ENCODE data around the gene C12orf57.

Gene C12orf57

GRCh38 chr12:6965026-6965661 lies 21.3 kb downstream of the C12orf57 start:
- peak; percentile 70 to 88 (median 88) for DNase-seq

GRCh38 chr12:6965714-6966113 lies 21.9 kb downstream of the C12orf57 start:
- no peak for DNase-seq

- DNase-seq, result no peak
Measured at GRCh38 chr12:6966351-6966750, 22.5 kb downstream of the C12orf57 start.

GRCh38 chr12:6967651-6968100 lies 23.9 kb downstream of the C12orf57 start:
- DNase-seq, result no peak

- no peak for DNase-seq
Measured at GRCh38 chr12:6968426-6968825, 24.6 kb downstream of the C12orf57 start.

- DNase-seq, result peak in 1 of 3 experiments; percentile 55
Measured at GRCh38 chr12:6970096-6970527, 26.3 kb downstream of the C12orf57 start.

GRCh38 chr12:6974180-6974579 lies 30.4 kb downstream of the C12orf57 start:
- no peak for DNase-seq

GRCh38 chr12:6975297-6976032 lies 31.6 kb downstream of the C12orf57 start:
- DNase-seq, result no peak

- no peak for DNase-seq
Measured at GRCh38 chr12:6977653-6978052, 33.8 kb downstream of the C12orf57 start.

- no peak for DNase-seq
Measured at GRCh38 chr12:6978188-6978587, 34.4 kb downstream of the C12orf57 start.

GRCh38 chr12:6978611-6979011 lies 34.8 kb downstream of the C12orf57 start:
- DNase-seq, result no peak

- no peak for DNase-seq
Measured at GRCh38 chr12:6979021-6979420, 35.2 kb downstream of the C12orf57 start.

- DNase-seq, result no peak
Measured at GRCh38 chr12:6979453-6979852, 35.6 kb downstream of the C12orf57 start.

- no peak for DNase-seq
Measured at GRCh38 chr12:6980075-6980474, 36.3 kb downstream of the C12orf57 start.

- DNase-seq, result no peak
Measured at GRCh38 chr12:6980740-6981139, 36.9 kb downstream of the C12orf57 start.

GRCh38 chr12:6981152-6982052 lies 37.6 kb downstream of the C12orf57 start:
- no peak for DNase-seq

GRCh38 chr12:6982532-6982931 lies 38.7 kb downstream of the C12orf57 start:
- no peak for DNase-seq

GRCh38 chr12:6987956-6988553 lies 44.2 kb downstream of the C12orf57 start:
- no peak for DNase-seq

Data from NCI-H1417 (cell line).